Right lobe of liver (tissue), 4 donors: ENCODE measurements around the gene RBBP4.

Experiments
- POLR2A ChIP-seq: fragments of 450-650 bp; IDR thresholded peaks from one replicate; pipeline ENCODE4 v1.6.1; 2017; ENCODE audit warnings: antibody characterized with exemption, mild to moderate bottlenecking
- TF ChIP-seq, protein P1 (sequence below), 4 donors: fragments of 200-600 bp in 3 of 4; fragments of 450-650 bp in 1 of 4; IDR thresholded peaks; one replicate each; pipeline versions ENCODE4 v1.5.1 to v1.8.0; 2016 to 2022; ENCODE audit warnings: antibody characterized with exemption in 4 of 4, mild to moderate bottlenecking in 2 of 4
- donor health status: DM: no; HTN: no; CAD: no.
- donor health status: DM: no; HTN: no; CAD: no.
- donor health status: DM: no; HTN: yes; CAD: no.

DNA sequence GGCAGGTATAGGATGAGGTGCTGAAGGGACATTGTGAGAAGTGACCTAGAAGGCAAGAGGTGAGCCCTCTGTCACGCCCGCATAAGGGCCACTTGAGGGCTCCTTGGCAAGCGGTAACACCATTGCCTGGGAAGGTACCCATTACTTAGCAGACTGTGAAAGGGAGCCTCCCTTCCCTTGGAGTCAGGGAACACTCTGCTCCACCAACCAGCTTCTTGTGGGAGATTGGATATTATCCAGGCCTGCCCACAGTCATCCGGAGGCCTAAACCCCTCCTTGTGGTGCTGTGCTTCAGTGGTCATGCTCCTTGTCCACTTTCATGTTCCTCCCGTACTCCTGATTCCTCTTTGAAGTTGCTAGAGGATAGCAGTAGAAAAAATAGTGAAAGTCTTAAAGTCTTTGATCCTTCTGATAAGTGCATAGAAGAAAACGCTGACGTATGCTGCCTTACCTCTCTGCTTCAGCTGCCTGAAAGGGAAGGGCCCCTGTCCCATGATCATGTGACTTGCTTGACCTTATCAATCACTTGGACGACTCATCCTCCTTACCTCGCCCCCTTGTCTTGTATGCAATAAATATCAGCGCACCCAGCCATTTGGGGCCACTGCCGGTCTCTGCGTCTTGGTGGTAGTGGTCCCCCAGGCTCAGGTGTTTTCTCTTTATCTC, 16.0 kb downstream of the RBBP4 start:
- TF ChIP-seq, protein P1, sequence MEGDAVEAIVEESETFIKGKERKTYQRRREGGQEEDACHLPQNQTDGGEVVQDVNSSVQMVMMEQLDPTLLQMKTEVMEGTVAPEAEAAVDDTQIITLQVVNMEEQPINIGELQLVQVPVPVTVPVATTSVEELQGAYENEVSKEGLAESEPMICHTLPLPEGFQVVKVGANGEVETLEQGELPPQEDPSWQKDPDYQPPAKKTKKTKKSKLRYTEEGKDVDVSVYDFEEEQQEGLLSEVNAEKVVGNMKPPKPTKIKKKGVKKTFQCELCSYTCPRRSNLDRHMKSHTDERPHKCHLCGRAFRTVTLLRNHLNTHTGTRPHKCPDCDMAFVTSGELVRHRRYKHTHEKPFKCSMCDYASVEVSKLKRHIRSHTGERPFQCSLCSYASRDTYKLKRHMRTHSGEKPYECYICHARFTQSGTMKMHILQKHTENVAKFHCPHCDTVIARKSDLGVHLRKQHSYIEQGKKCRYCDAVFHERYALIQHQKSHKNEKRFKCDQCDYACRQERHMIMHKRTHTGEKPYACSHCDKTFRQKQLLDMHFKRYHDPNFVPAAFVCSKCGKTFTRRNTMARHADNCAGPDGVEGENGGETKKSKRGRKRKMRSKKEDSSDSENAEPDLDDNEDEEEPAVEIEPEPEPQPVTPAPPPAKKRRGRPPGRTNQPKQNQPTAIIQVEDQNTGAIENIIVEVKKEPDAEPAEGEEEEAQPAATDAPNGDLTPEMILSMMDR (IDR thresholded peaks at IDR 0.05), result no peak
- TF ChIP-seq POLR2A, result no peak
